Stimulated activated CD4-positive, alpha-beta T cell treated with anti-CD3 and anti-CD28 coated beads, TNF-alpha, amount 100 ng/mL, for 1 hour (primary cell): ENCODE measurements around the gene PPRC1.

ENCODE experiments used
- DNase-seq, 3 donors: peaks; one replicate each; pipeline ENCODE4 v3.0.0-alpha.2; 2020; ENCODE audit warnings: low read depth in 3 of 3, low spot score in 1 of 3

The PPRC1 gene

GRCh38 chr10:102147561-102147960, 14.7 kb downstream of the PPRC1 start:
- no peak for DNase-seq

GRCh38 chr10:102148275-102148674, 15.4 kb downstream of the PPRC1 start:
- DNase-seq = no peak

GRCh38 chr10:102150970-102151773, 18.3 kb downstream of the PPRC1 start:
- no peak for DNase-seq

GRCh38 chr10:102151774-102152544, 19.1 kb downstream of the PPRC1 start, which contains the start of gene NOLC1:
TSS of gene NOLC1 (plus strand) at chr10:102152389. CDS start at chr10:102152411, 22 bp downstream.
- DNase-seq = peak; percentile 98 to 99 (median 99)

- no peak for DNase-seq
Observed at GRCh38 chr10:102152545-102152890, 19.7 kb downstream of the PPRC1 start.

- DNase-seq = no peak
Observed at GRCh38 chr10:102153093-102153620, 20.3 kb downstream of the PPRC1 start.

- no peak for DNase-seq
Observed at GRCh38 chr10:102154466-102155116, 21.8 kb downstream of the PPRC1 start.

- no peak for DNase-seq
Observed at GRCh38 chr10:102157224-102157623, 24.4 kb downstream of the PPRC1 start.

GRCh38 chr10:102159051-102159597, 26.3 kb downstream of the PPRC1 start:
- no peak for DNase-seq

GRCh38 chr10:102159831-102160230, 27.0 kb downstream of the PPRC1 start:
- no peak for DNase-seq

GRCh38 chr10:102163342-102163989, 30.6 kb downstream of the PPRC1 start:
- no peak for DNase-seq

- DNase-seq = no peak
Observed at GRCh38 chr10:102167861-102168260, 35.0 kb downstream of the PPRC1 start.

- no peak for DNase-seq
Observed at GRCh38 chr10:102170602-102171001, 37.8 kb downstream of the PPRC1 start.

GRCh38 chr10:102172288-102172687, 39.4 kb downstream of the PPRC1 start:
- DNase-seq = no peak

GRCh38 chr10:102175415-102175814, 42.6 kb downstream of the PPRC1 start:
- no peak for DNase-seq

GRCh38 chr10:102184606-102185005, 51.8 kb downstream of the PPRC1 start:
- DNase-seq = no peak

GRCh38 chr10:102185272-102185671, 52.4 kb downstream of the PPRC1 start:
- no peak for DNase-seq

- no peak for DNase-seq
Observed at GRCh38 chr10:102185811-102186527, 53.1 kb downstream of the PPRC1 start.

- no peak for DNase-seq
Observed at GRCh38 chr10:102188298-102188940, 55.6 kb downstream of the PPRC1 start.
